ENCODE measurements around the gene WDR90. TPM values are rescaled to one million over a fixed set of nuclear protein-coding genes. Genes with fewer than 3 reads are reported as not detected.
"Not testable (repeated sequence)": the region's sequence is repeated elsewhere in the genome, so short reads cannot be mapped to it uniquely, and the experiment has no call there.

Gene WDR90
- polyA plus RNA-seq, 3 donors: 36.9 to 62.0 (median 48.4) TPM

- no peak for DNase-seq (ENCODE audit: extremely low read depth in 1 of 11, low read depth in 9 of 11, low spot score in 4 of 11)
Observed at GRCh38 chr16:680967-681745, 32.0 kb downstream of the WDR90 start.

- no peak for DNase-seq (ENCODE audit: extremely low read depth in 1 of 11, low read depth in 9 of 11, low spot score in 4 of 11)
Observed at GRCh38 chr16:681746-682427, 32.7 kb downstream of the WDR90 start.

- DNase-seq (ENCODE audit: extremely low read depth in 1 of 11, low read depth in 9 of 11, low spot score in 4 of 11): no peak
Observed at GRCh38 chr16:682493-683395, 33.6 kb downstream of the WDR90 start.

DNA sequence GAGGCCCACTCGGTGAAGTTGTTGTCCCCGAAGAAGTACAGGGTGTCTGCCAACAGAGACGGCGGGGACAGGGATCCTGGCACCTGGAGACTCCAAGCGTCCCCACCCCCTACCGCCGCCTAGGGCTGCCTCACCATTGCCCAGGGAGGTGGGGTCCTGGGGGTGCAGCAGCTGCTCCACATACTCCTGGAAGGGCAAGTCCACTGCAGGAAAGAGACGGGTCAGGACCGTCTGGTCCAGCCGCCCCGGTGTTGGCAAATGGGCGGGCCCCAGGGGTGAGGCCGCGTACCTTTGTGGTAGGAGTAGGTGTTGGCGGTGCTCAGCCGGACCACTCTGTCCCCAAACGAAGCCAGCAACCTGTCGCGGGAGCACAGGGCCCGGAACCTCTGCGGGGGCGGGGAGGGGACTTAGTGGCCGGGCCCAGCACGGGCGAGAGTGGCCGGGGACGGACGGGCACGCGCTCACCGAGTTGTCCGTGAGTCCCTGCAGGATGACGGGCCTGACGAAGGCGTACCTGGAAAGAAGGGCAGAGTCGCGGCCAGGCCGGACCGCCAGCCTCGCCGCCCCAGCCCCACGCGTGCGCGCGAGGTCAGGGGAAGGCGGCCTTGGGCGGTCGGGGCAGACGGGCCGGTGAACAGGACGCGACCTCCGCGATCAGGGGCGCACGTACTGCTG lies 34.4 kb downstream of the WDR90 start:
- no peak for DNase-seq (ENCODE audit: extremely low read depth in 1 of 11, low read depth in 9 of 11, low spot score in 4 of 11)

DNA sequence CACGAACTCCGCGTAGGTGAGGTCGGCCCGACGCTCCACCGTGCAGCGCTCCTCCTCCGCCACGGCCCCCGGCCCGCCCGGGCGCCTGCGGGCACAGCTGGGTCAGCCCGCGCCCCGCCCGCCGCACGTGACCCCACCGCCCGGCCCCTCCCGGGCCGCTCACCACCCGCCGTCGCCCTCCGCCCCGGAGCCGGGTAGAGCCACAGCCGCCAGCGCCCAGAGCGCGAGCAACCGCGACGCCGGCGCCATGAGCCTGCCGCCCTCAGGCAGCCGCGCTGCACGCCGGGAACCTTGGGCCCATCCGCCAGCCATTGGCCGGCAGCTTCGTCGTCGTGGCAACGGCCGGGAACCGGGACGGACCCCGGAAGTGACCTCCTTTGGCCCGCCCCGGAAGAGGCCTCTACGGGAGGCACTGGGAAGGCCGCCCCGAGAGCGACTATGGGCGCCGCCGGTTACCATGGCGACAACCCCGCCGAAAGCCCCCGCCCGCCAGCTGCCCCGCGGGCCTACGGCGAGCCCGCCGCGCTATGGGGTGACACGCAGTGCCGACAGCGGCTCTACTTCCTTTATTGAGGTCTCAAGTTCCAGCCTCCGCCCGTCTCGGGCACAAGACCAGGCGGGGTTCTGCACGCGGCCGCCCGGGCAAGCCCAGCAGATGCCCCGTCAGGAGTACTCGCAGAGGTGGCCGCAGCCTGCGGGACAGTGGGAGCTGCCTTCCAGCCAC lies 35.1 kb downstream of the WDR90 start, which contains the start of gene JMJD8:
Gene JMJD8 (minus strand): TSS at position 264 of the 724 bp plus-strand sequence. CDS start 15 bp downstream, at position 249.
- peak; percentile 80 to 94 (median 91) for DNase-seq (ENCODE audit: extremely low read depth in 1 of 11, low read depth in 9 of 11, low spot score in 4 of 11)

GRCh38 chr16:684961-685696 lies 36.0 kb downstream of the WDR90 start:
- no peak for DNase-seq (ENCODE audit: extremely low read depth in 1 of 11, low read depth in 9 of 11, low spot score in 4 of 11)

DNA sequence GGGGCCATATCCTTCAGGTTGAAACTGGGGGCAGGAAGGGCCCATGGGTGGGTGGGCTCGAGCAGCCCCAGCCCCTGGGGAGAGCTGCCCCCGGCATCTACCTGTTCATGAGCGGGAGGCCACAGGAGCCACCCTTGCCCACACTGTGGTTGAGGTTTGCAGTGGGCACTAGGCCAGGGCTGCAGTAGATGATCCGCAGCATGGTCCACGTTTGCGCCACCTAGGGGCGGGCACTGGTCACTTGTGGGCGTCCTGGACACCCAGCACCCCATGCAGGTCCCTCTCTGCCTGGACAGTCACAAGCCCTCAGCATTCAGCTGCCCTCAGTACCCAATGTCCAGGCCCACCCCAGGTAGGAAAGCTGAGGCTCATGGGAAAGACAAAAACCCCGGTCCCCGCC lies 36.8 kb downstream of the WDR90 start:
- DNase-seq (ENCODE audit: extremely low read depth in 1 of 11, low read depth in 9 of 11, low spot score in 4 of 11): no peak

- no peak for DNase-seq (ENCODE audit: extremely low read depth in 1 of 11, low read depth in 9 of 11, low spot score in 4 of 11)
Observed at GRCh38 chr16:686459-687260, 37.5 kb downstream of the WDR90 start.

GRCh38 chr16:687499-687898 lies 38.3 kb downstream of the WDR90 start:
- no peak for DNase-seq (ENCODE audit: extremely low read depth in 1 of 11, low read depth in 9 of 11, low spot score in 4 of 11)

DNA sequence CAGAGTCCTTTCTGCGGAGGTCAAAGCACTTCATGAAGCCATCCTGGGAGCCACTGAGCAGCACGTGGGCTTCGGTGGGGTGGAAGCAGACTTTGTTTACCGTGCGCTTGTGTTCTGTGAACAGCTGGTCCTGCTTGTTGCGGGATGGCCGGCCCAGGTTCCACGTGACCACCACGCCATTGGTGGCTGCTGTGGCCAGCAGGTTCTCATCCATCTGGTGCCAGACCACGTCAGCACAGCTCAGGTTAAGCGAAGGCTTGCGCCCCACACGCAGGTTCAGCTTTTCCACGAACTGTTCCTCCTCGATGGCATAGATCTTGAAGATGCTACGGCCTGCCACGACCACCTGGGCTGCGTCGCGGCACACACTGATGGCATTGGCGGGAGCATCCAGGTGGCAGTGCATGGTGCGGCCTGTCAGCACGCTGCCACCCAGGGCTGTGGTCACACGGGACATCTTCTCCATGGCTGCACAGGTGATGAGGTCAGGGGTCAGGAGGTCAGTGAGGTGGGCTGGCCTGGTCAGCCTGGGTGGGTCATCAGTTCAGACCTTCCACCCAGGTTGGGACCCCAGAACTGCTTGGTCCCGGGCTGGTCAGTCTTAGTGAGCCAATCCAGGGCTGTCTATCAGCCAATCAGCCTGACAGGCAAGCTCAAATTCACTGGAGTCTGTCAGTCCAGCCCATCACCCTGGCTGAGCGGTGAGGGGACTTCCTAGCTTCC lies 40.2 kb downstream of the WDR90 start:
- DNase-seq (ENCODE audit: extremely low read depth in 1 of 11, low read depth in 9 of 11, low spot score in 4 of 11): no peak

- DNase-seq (ENCODE audit: extremely low read depth in 1 of 11, low read depth in 9 of 11, low spot score in 4 of 11): not testable (repeated sequence)
Observed at GRCh38 chr16:691242-691641, 42.1 kb downstream of the WDR90 start.

GRCh38 chr16:692356-693108 lies 43.4 kb downstream of the WDR90 start:
- DNase-seq (ENCODE audit: extremely low read depth in 1 of 11, low read depth in 9 of 11, low spot score in 4 of 11): no peak

DNA sequence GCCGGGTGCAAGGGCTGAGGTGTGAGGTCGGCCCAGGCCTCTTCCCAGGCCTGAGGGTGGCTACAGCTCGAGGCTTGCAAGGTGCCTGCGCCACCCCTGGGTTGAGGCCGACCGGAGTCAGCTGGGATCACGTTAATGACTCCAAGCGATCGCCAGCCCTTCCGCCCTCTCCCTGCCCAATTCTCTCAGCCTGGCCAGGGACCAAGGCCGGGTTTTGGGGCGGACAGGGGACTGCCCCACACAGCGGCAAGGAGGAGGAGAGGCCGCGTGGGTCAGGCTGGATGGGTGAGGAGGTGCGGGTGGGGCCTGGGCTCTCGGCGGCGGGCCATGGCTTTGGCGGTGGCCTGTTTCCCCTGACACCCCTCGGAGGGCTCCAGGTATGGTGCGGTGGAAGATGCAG lies 44.2 kb downstream of the WDR90 start:
- no peak for DNase-seq (ENCODE audit: extremely low read depth in 1 of 11, low read depth in 9 of 11, low spot score in 4 of 11)

- DNase-seq (ENCODE audit: extremely low read depth in 1 of 11, low read depth in 9 of 11, low spot score in 4 of 11): no peak
Observed at GRCh38 chr16:693766-694165, 44.6 kb downstream of the WDR90 start.

DNA sequence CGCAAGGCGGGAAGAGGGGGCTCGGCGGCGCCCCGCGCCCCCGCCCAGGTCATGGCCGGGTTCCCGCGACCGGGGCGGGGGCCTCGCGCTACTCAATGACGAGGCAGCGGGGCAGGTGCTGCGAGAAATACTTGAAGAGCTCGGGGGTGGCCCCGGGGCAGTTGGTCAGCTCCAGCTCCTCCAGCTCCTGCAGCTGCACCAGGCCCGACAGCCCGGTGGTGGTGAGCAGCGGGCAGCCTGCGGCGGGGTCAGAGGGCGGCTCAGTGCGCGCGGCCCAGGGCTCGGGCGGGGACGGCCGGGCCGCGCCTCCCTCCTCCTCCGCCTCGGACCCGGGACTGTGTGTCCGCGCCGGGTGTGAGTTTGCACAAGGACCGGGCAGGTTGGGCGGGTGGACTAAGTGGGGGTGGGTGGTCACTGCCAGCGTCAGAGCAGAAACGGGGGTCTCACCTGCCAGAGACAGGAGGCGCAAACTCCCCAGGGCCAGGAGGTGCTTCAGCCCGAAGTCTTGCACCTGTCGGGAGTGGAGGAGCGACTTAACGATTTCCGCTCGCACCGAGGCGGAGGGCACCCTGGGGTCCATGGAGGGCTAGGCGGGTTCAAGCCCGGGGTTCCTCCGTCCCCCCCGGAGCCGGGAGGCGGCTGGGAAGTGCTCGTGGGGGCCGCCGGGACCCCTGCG lies 45.2 kb downstream of the WDR90 start:
- DNase-seq (ENCODE audit: extremely low read depth in 1 of 11, low read depth in 9 of 11, low spot score in 4 of 11): no peak

Measured in renal cortex interstitium (tissue), 11 donors.